K562 (cell line): ENCODE results near the gene ABT1. TPM values are rescaled to one million over a fixed set of nuclear protein-coding genes. Genes with fewer than 3 reads are reported as not detected.

Experiments used
- ASH1L ChIP-seq: fragments of 450-650 bp; IDR thresholded peaks from 2 replicates; pipeline ENCODE4 v1.6.1; 2018; ENCODE audit warnings: borderline replicate concordance, mild to moderate bottlenecking, low read depth; ENCODE audit not compliant: partially characterized antibody
- ATF2 ChIP-seq: sonication (generic); formaldehyde crosslinking; IDR thresholded peaks from 2 replicates; pipeline ENCODE4 v1.8.1; 2022; ENCODE audit warnings: missing genetic modification reagents
- BRCA1 ChIP-seq, 2 experiments: fragments of 450-650 bp in 1 of 2; sonication (generic) in 1 of 2; formaldehyde crosslinking in 1 of 2; IDR thresholded peaks; 2 replicates each; pipeline versions ENCODE4 v1.5.0 to v1.6.1; 2017 to 2020; ENCODE audit warnings: mild to moderate bottlenecking in 1 of 2, missing genetic modification reagents in 1 of 2
- CHD4 ChIP-seq: fragments of 200-600 bp; sonication (generic); IDR thresholded peaks from 3 replicates; pipeline ENCODE4 v1.6.1; 2012; ENCODE audit warnings: low read depth, mild to moderate bottlenecking, mixed read lengths, low read length, inconsistent platforms; ENCODE audit not compliant: insufficient read depth, insufficient replicate concordance, poor library complexity, severe bottlenecking
- CTBP1 ChIP-seq: fragments of 450-650 bp; IDR thresholded peaks from 2 replicates; pipeline ENCODE4 v1.6.1; 2016; ENCODE audit warnings: borderline replicate concordance
- ELF1 ChIP-seq: fragments of 200-800 bp; sonication (Bioruptor generic); IDR thresholded peaks from 2 replicates; pipeline ENCODE4 v1.6.1; 2016; ENCODE audit warnings: missing genetic modification characterization, missing compliant biosample characterization
- FOXP1 ChIP-seq: sonication (generic); formaldehyde crosslinking; IDR thresholded peaks from 2 replicates; pipeline ENCODE4 v1.8.0; 2022; ENCODE audit warnings: mild to moderate bottlenecking, missing genetic modification reagents
- HMGN3 ChIP-seq: IDR thresholded peaks from 2 replicates; pipeline ENCODE4 v1.6.1; 2011; ENCODE audit warnings: borderline replicate concordance, low read depth, mild to moderate bottlenecking, mixed read lengths, low read length; ENCODE audit not compliant: insufficient read length; ENCODE audit errors: extremely low read depth
- HOMEZ ChIP-seq: fragments of 250-450 bp; sonication (Bioruptor Pico); IDR thresholded peaks from 2 replicates; pipeline ENCODE4 v1.4.0; 2020; ENCODE audit warnings: mild to moderate bottlenecking, moderate library complexity
- MBD1 ChIP-seq: fragments of 250-450 bp; sonication (Bioruptor Pico); IDR thresholded peaks from 2 replicates; pipeline ENCODE4 v1.8.0; 2022; ENCODE audit warnings: inconsistent platforms
- MED1 ChIP-seq: sonication (generic); formaldehyde crosslinking; IDR thresholded peaks from 2 replicates; pipeline ENCODE4 v1.8.1; 2023; ENCODE audit warnings: missing genetic modification reagents, borderline replicate concordance
- MTF1 ChIP-seq: fragments of 250-450 bp; sonication (Bioruptor Pico); IDR thresholded peaks from 2 replicates; pipeline ENCODE4 v1.9.0; 2021; ENCODE audit warnings: moderate library complexity, mild to moderate bottlenecking, inconsistent platforms, borderline replicate concordance
- MYBL2 ChIP-seq, 2 experiments: fragments of 450-650 bp in 1 of 2; sonication (generic) in 1 of 2; formaldehyde crosslinking in 1 of 2; IDR thresholded peaks; 2 replicates each; pipeline versions ENCODE4 v1.6.1 to v1.8.1; 2017 to 2022; ENCODE audit warnings: borderline replicate concordance in 1 of 2, inconsistent platforms in 1 of 2, low read depth in 1 of 2, mild to moderate bottlenecking in 1 of 2, missing genetic modification reagents in 1 of 2, moderate library complexity in 1 of 2
- SMAD3 ChIP-seq: fragments of 450-650 bp; formaldehyde crosslinking; conservative IDR thresholded peaks from 2 replicates; pipeline ENCODE4 v1.4.0; 2020; ENCODE audit warnings: mild to moderate bottlenecking
- SMARCB1 ChIP-seq: IDR thresholded peaks from 2 replicates; pipeline ENCODE4 v1.6.1; 2011; ENCODE audit warnings: improper control_type of control experiment, low read depth; ENCODE audit not compliant: insufficient read length
- STAT5B ChIP-seq: fragments of 250-450 bp; sonication (Bioruptor Pico); IDR thresholded peaks from 2 replicates; pipeline ENCODE4 v1.8.0; 2021; ENCODE audit warnings: mild to moderate bottlenecking, inconsistent platforms
- TAF15 ChIP-seq: fragments of 200-400 bp; formaldehyde crosslinking; IDR thresholded peaks from 2 replicates; pipeline ENCODE4 v1.6.1; 2017; ENCODE audit warnings: mild to moderate bottlenecking, low read depth, low read length, moderate library complexity
- TGIF2 ChIP-seq: sonication (generic); formaldehyde crosslinking; IDR thresholded peaks from 2 replicates; pipeline ENCODE4 v1.8.1; 2022; ENCODE audit warnings: mild to moderate bottlenecking, missing genetic modification reagents, moderate library complexity
- TRIM24 ChIP-seq, 2 experiments: fragments of 450-650 bp; IDR thresholded peaks; 2 replicates each; pipeline ENCODE4 v1.6.1; 2016
- U2AF2 ChIP-seq: fragments of 200-400 bp; formaldehyde crosslinking; optimal IDR thresholded peaks from 2 replicates; pipeline ENCODE3; 2017; ENCODE audit warnings: low read depth, mild to moderate bottlenecking, low read length
- ZC3H8 ChIP-seq: fragments of 450-650 bp; IDR thresholded peaks from 2 replicates; pipeline ENCODE4 v1.6.1; 2017
- ZNF146 ChIP-seq: IDR thresholded peaks from one replicate; pipeline ENCODE4 v1.6.1; 2018; ENCODE audit warnings: missing compliant biosample characterization; ENCODE audit not compliant: unreplicated experiment
- ZNF445 ChIP-seq: fragments of 250-450 bp; sonication (Bioruptor Pico); IDR thresholded peaks from 2 replicates; pipeline ENCODE4 v1.4.0; 2020; ENCODE audit warnings: low read depth, mild to moderate bottlenecking, moderate library complexity
- ZNF766 ChIP-seq: fragments of 200-800 bp; sonication (Bioruptor generic); conservative IDR thresholded peaks from 2 replicates; pipeline ENCODE4 v1.6.1; 2016; ENCODE audit warnings: missing genetic modification characterization, missing compliant biosample characterization
- polyA plus RNA-seq, 8 experiments: library from polyadenylated mRNA; depleted of rRNA in 4 of 8; stranded (reverse) in 5 of 8; unstranded in 3 of 8; fragments of >200 nt; fragmentation: Nextera tagmentation in 2 of 8; fragmentation: Illumina TruSeq in 1 of 8; extraction: Ambion mirVana in 2 of 8; extraction: Trizol in 1 of 8; gene quantifications; 2 replicates each; pipeline versions ENCODE4 v1.2.1 to v1.2.3, GENCODE V29; 2011 to 2014; ENCODE audit warnings: inconsistent platforms in 1 of 8, missing spikeins in 1 of 8
- total RNA-seq, 7 experiments: library from RNA; depleted of rRNA in 6 of 7; stranded (reverse); fragments of >200 nt in 6 of 7; fragmentation: Illumina TruSeq in 2 of 7; extraction: Trizol in 2 of 7; gene quantifications; 2 replicates each; pipeline versions ENCODE4 v1.2.1 to v1.2.3, GENCODE V29; 2011 to 2021; ENCODE audit warnings: low replicate concordance in 1 of 7

ABT1 gene
- total and polyA plus RNA-seq, 9 of the 15 experiments (the other 6 are each of a cell fraction or from before 2014, with no cell fraction given): 8.8 to 52.7 (median 40.7) TPM

GRCh38 chr6:26596579-26597388, at the start of gene ABT1 (continued):
- TF ChIP-seq MBD1 (no peak), MYBL2 (IDR thresholded peaks at IDR 0.05; ENCODE audit: low read depth) (no peak), MYBL2 (CRISPR knock-in tag; IDR thresholded peaks at IDR 0.05; ENCODE audit: borderline replicate concordance) (no peak), FOXP1 (peak; percentile 42; the same call in 1 of the 2 replicates), ZNF146 (CRISPR knock-in tag) (no peak), MED1 (CRISPR knock-in tag) (no peak), CTBP1 (peak; percentile 92), ASH1L (no peak), ELF1 (peak; percentile 83), SMARCB1 (no peak), TRIM24 (IDR thresholded peaks at IDR 0.05) (peak; percentile 51 to 72; a peak in 3 of 4 replicates), TGIF2 (CRISPR knock-in tag) (no peak), ZNF766 (CRISPR knock-in tag) (no peak), ZC3H8 (no peak), HMGN3 (no peak), ZNF445 (CRISPR knock-in tag) (no peak), TAF15 (no peak), ATF2 (CRISPR knock-in tag) (no peak), SMAD3 (CRISPR knock-in tag) (no peak), HOMEZ (CRISPR knock-in tag) (no peak), CHD4 (no peak), STAT5B (CRISPR knock-in tag) (no peak), BRCA1 (IDR thresholded peaks at IDR 0.05) (no peak), BRCA1 (CRISPR knock-in tag; IDR thresholded peaks at IDR 0.05) (no peak), MTF1 (CRISPR knock-in tag) (no peak), U2AF2 (no peak)
